Sigmoid colon (tissue), 7 donors: Measurements from ENCODE around the gene MPP7. TPM values are rescaled to one million over a fixed set of nuclear protein-coding genes. Genes with fewer than 3 reads are reported as not detected.

Experiments
- DNase-seq: peaks from one replicate; pipeline ENCODE4 v3.0.0-alpha.2; 2019
- H3K27ac ChIP-seq, 4 donors: fragments of 200-600 bp; sonication (generic); one replicate each; pipeline ENCODE4 v1.5.1; 2016 to 2019; ENCODE audit warnings: mild to moderate bottlenecking in 1 of 4
- H3K27me3 ChIP-seq, 3 donors: fragments of 200-600 bp; sonication (generic); one replicate each; pipeline ENCODE4 v1.5.1; 2019; ENCODE audit warnings: mild to moderate bottlenecking in 1 of 3
- H3K36me3 ChIP-seq, 4 donors: fragments of 200-600 bp; sonication (generic); one replicate each; pipeline ENCODE4 v1.5.1; 2016 to 2019
- H3K4me1 ChIP-seq, 4 donors: fragments of 200-600 bp; sonication (generic); one replicate each; pipeline ENCODE4 v1.5.1; 2017 to 2019
- H3K4me3 ChIP-seq, 4 donors: fragments of 200-600 bp; sonication (generic); one replicate each; pipeline ENCODE4 v1.5.1; 2017 to 2019; ENCODE audit warnings: mild to moderate bottlenecking in 2 of 4, moderate library complexity in 1 of 4
- H3K9me3 ChIP-seq, 4 donors: fragments of 200-600 bp in 3 of 4; sonication (generic) in 3 of 4; one replicate each; pipeline versions ENCODE4 v1.5.1 to v1.6.1; 2013 to 2019
- EP300 ChIP-seq, 4 donors: sonication (generic); formaldehyde crosslinking; IDR thresholded peaks; one replicate each; pipeline ENCODE4 v1.6.1; 2017; ENCODE audit warnings: antibody characterized with exemption in 4 of 4
- POLR2A ChIP-seq, 2 donors: fragments of 450-650 bp; IDR thresholded peaks; one replicate each; pipeline ENCODE4 v1.6.1; 2016; ENCODE audit warnings: antibody characterized with exemption in 2 of 2, mild to moderate bottlenecking in 2 of 2, moderate library complexity in 2 of 2
- POLR2AphosphoS5 ChIP-seq, 4 donors: sonication (generic); formaldehyde crosslinking; IDR thresholded peaks; one replicate each; pipeline ENCODE4 v1.6.1; 2017; ENCODE audit warnings: antibody characterized with exemption in 4 of 4
- WGBS, 2 donors: extraction: QIAGEN DNeasy Blood & Tissue Kit; methylation state at CpG; one replicate each; pipeline ENCODE4 v1.1.7; 2013; 5-methylcytosine and 5-hydroxymethylcytosine counted together
- intact Hi-C: fragments of 100-400 bp; cut with DNase I; formaldehyde crosslinking; loops from one replicate; pipeline ENCODE4 v1.15.1; 2023
- polyA plus RNA-seq, 3 donors: library from polyadenylated mRNA; stranded (reverse); fragments of 200-250 nt; gene quantifications; one replicate each; pipeline ENCODE4 v1.2.3, GENCODE V29; 2013
- total RNA-seq, 4 donors: library from RNA; depleted of rRNA; stranded (reverse); fragments of >200 nt; gene quantifications; one replicate each; pipeline ENCODE4 v1.1.0, GENCODE V29; 2016
- TF ChIP-seq, protein P1 (sequence below), 4 experiments: fragments of 450-650 bp in 3 of 4; fragments of 200-600 bp in 1 of 4; IDR thresholded peaks; one replicate each; pipeline ENCODE4 v1.5.1; 2016 to 2019; ENCODE audit warnings: antibody characterized with exemption in 4 of 4, mild to moderate bottlenecking in 3 of 4, moderate library complexity in 2 of 4
- donor health status: healthy with polysubstance abuse.
- donor health status: Bipolar disorder and iron deficiency.
- donor health status: healthy.

Gene MPP7
- total and polyA plus RNA-seq, 7 donors = 5.5 to 50.3 (median 29.7) TPM

DNA sequence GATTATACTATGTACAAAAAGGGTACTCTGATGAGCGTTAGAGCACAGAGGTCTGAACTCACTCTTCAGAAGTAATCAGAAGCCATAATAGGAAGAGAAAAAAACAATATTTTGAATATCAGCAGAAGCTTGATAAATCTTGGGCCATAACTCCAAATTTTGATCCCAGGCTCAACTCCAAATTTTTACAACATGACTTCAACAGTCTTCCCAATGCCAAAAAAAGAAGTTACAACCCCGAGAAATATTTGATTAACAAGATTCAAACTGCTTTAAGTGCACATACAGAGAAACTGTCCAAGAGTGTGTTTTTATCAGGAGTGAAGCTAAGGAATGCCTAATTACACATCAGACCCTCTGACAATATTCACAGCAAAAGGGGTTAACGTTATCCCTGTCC is 7.5 kb downstream of the MPP7 start:
- no peak overlapping the region for H3K4me3 ChIP-seq
- no peak for DNase-seq
- TF ChIP-seq, protein P1, sequence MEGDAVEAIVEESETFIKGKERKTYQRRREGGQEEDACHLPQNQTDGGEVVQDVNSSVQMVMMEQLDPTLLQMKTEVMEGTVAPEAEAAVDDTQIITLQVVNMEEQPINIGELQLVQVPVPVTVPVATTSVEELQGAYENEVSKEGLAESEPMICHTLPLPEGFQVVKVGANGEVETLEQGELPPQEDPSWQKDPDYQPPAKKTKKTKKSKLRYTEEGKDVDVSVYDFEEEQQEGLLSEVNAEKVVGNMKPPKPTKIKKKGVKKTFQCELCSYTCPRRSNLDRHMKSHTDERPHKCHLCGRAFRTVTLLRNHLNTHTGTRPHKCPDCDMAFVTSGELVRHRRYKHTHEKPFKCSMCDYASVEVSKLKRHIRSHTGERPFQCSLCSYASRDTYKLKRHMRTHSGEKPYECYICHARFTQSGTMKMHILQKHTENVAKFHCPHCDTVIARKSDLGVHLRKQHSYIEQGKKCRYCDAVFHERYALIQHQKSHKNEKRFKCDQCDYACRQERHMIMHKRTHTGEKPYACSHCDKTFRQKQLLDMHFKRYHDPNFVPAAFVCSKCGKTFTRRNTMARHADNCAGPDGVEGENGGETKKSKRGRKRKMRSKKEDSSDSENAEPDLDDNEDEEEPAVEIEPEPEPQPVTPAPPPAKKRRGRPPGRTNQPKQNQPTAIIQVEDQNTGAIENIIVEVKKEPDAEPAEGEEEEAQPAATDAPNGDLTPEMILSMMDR (IDR thresholded peaks at IDR 0.05) = no peak
- TF ChIP-seq POLR2AphosphoS5 (IDR thresholded peaks at IDR 0.05) (no peak), EP300 (IDR thresholded peaks at IDR 0.05) (no peak), POLR2A (IDR thresholded peaks at IDR 0.05) (no peak)
- no peaks in the 10 kb centered on the region for H3K9me3 ChIP-seq
- no peaks in the 10 kb centered on the region for H3K36me3 ChIP-seq
- H3K27me3 ChIP-seq = no peaks in the 10 kb centered on the region
- intact Hi-C loops = no loop called here
- peaks cover 0 to 76% (median 53%) of the 10 kb centered on the region in 4 donors for H3K4me1 ChIP-seq
- peak overlapping the region; percentile 68 to 75 (median 68) for H3K27ac ChIP-seq
- 60 to 68% methylated on average over 3 of the region's 3 CpGs for WGBS, 2 donors

DNA sequence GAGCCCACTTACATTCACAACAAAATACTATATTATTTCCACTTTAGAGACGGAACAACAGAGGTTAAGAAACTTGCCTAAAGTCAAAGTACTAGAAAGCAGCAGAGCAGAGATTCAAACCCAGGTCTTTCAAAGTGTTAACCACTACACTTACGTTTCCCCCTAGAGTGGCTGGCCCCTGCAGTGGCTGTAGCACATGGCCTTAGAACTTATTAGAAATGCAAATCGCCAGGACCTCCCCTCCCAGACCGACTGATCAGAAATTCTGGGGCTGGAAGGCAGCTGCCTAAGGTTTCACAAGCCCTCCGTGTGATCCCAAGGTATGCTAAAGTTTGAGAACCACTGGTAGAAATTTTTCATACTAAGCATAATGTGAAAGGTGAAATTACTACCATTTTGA is 8.1 kb downstream of the MPP7 start:
- Histone ChIP-seq H3K9me3 (no peaks in the 10 kb centered on the region), H3K27ac (peak overlapping the region; percentile 68 to 75 (median 68)), H3K36me3 (no peaks in the 10 kb centered on the region), H3K4me3 (no peak overlapping the region), H3K4me1 (peaks cover 0 to 71% (median 50%) of the 10 kb centered on the region in 4 donors), H3K27me3 (no peaks in the 10 kb centered on the region)
- DNase-seq = no peak
- intact Hi-C loops = no loop called here
- TF ChIP-seq POLR2A (IDR thresholded peaks at IDR 0.05) (no peak), EP300 (IDR thresholded peaks at IDR 0.05) (no peak), POLR2AphosphoS5 (IDR thresholded peaks at IDR 0.05) (no peak)
- TF ChIP-seq, protein P1 (IDR thresholded peaks at IDR 0.05) = no peak
- 79 to 92% methylated on average over 5 of the region's 5 CpGs for WGBS, 2 donors

DNA sequence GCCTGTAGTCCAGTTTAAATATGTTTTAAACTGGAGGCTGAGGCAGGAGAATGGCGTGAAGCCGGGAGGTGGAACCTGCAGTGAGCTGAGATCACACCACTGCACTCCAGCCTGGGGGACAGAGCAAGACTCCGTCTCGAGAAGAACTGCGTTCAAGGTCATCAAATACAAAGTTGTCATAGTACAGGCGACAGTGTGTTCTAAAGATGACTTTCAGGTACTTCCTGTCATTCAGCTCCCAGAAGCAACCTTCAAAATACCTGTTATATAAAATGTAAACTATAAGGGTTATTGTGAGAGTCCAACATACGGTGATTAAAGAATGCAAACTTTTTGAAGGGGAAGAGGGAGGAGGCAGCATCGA is 8.7 kb downstream of the MPP7 start:
- TF ChIP-seq POLR2A (IDR thresholded peaks at IDR 0.05) (no peak), POLR2AphosphoS5 (IDR thresholded peaks at IDR 0.05) (no peak), EP300 (IDR thresholded peaks at IDR 0.05) (no peak)
- TF ChIP-seq, protein P1 (IDR thresholded peaks at IDR 0.05) = no peak
- intact Hi-C loops = no loop called here
- Histone ChIP-seq H3K4me1 (peaks cover 0 to 65% (median 50%) of the 10 kb centered on the region in 4 donors), H3K4me3 (no peak overlapping the region), H3K27ac (peak overlapping the region; percentile 68 to 75 (median 68)), H3K27me3 (no peaks in the 10 kb centered on the region), H3K9me3 (no peaks in the 10 kb centered on the region), H3K36me3 (no peaks in the 10 kb centered on the region)
- 82 to 86% methylated on average over 8 of the region's 8 CpGs for WGBS, 2 donors
- no peak for DNase-seq

DNA sequence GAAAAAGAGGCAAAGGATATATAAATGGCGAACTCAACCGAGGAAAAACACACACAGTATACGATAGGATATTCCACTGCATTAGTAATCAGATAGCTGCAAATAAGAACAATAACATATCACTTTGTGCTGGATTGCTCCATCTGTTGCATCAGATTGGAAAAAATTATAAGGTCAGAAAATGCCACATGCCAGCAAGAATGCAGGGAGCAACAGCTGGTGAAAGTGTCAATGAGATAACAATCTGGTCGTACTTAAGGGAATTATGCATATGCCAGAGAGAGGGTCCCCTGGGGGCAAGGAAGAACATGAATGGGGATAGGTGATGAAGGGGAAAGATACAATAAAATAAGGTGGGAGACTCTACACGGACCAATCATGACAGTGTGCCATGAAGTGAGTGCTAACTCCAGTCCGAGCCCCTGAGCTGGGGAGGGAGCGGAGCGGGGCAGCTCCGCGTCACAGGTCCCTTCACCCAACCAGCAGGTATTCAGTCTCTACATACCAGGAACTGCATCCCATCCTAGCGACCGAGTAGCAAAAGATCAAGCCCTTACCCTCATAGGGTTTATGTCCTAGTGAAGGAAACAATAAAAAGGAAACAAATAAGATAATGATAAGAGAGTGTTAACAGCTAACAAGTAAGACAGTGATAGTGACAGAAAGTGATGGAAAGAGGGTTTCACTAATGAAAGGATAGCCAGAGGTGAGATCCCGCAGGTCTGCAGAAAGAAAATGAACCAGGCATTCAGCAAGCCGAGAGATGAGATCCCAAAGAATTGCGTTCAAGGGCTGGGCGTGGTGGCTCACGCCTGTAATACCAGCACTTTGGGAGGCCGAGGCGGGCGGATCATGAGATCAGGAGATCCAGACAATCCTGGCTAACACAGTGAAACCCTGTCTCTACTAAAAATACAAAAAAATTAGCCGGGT is 9.4 kb downstream of the MPP7 start:
- Histone ChIP-seq H3K36me3 (no peaks in the 10 kb centered on the region), H3K4me1 (peaks cover 0 to 59% (median 45%) of the 10 kb centered on the region in 4 donors), H3K27ac (peak overlapping the region; percentile 68 to 75 (median 68)), H3K4me3 (no peak overlapping the region), H3K9me3 (no peaks in the 10 kb centered on the region), H3K27me3 (no peaks in the 10 kb centered on the region)
- TF ChIP-seq EP300 (IDR thresholded peaks at IDR 0.05) (no peak), POLR2AphosphoS5 (IDR thresholded peaks at IDR 0.05) (no peak), POLR2A (IDR thresholded peaks at IDR 0.05) (no peak)
- TF ChIP-seq, protein P1 (IDR thresholded peaks at IDR 0.05) = no peak
- WGBS, 2 donors = 94 to 95% methylated on average over 21 of the region's 21 CpGs
- intact Hi-C loops = no loop called here
- DNase-seq = no peak
